SU-DHL-6 (cell line): ENCODE results near the gene ATP5PO.

Source experiments
- H2AFZ ChIP-seq: fragments of 200-600 bp; sonication (generic); 2 replicates; pipeline ENCODE4 v1.6.1; 2014; ENCODE audit warnings: low read depth, mild to moderate bottlenecking, moderate library complexity, mixed read lengths, antibody characterized with exemption, low read length; ENCODE audit not compliant: severe bottlenecking
- H3F3A ChIP-seq: fragments of 200-600 bp; shearing (Covaris generic); 2 replicates; pipeline ENCODE4 v1.6.0; 2016; ENCODE audit warnings: antibody characterized with exemption, mild to moderate bottlenecking; ENCODE audit not compliant: insufficient read depth
- H3K27ac ChIP-seq: fragments of 200-600 bp; sonication (generic); 2 replicates; pipeline ENCODE4 v1.5.1; 2016; ENCODE audit warnings: low read depth, mild to moderate bottlenecking, low read length, moderate library complexity, mixed read lengths
- H3K27me3 ChIP-seq: fragments of 200-600 bp; sonication (generic), shearing (Covaris generic); 2 replicates; pipeline ENCODE4 v1.6.0; 2014; ENCODE audit warnings: mild to moderate bottlenecking, low read length
- H3K36me3 ChIP-seq: fragments of 200-600 bp; sonication (generic); 2 replicates; pipeline ENCODE4 v1.6.1; 2014; ENCODE audit warnings: mild to moderate bottlenecking, low read length, mixed read lengths
- H3K4me2 ChIP-seq: fragments of 300-600, 200-600 bp; shearing (Covaris generic), sonication (generic); 2 replicates; pipeline ENCODE4 v1.6.0; 2014; ENCODE audit warnings: low read length, low read depth, mild to moderate bottlenecking; ENCODE audit not compliant: poor library complexity, severe bottlenecking
- H3K4me3 ChIP-seq: fragments of 200-600 bp; sonication (generic); 2 replicates; pipeline ENCODE4 v1.5.1; 2014; ENCODE audit warnings: antibody characterized with exemption, low read length, mild to moderate bottlenecking, mixed read lengths; ENCODE audit not compliant: insufficient read depth, poor library complexity, severe bottlenecking
- H3K79me2 ChIP-seq: fragments of 200-600 bp; sonication (generic); 2 replicates; pipeline ENCODE4 v1.6.1; 2014; ENCODE audit warnings: mild to moderate bottlenecking, low read length, moderate library complexity; ENCODE audit not compliant: insufficient read depth
- H3K9ac ChIP-seq: fragments of 200-600 bp; sonication (generic); 2 replicates; pipeline ENCODE4 v1.7.0; 2014; ENCODE audit warnings: mild to moderate bottlenecking, low read length
- H3K9me2 ChIP-seq: fragments of 200-600 bp; sonication (generic); replicated peaks from 2 replicates; pipeline ENCODE4 v1.6.1; 2014; ENCODE audit warnings: low read length; ENCODE audit not compliant: insufficient read depth
- H3K9me3 ChIP-seq: fragments of 200-600 bp; sonication (generic); 2 replicates; pipeline ENCODE4 v1.6.1; 2014; ENCODE audit warnings: low read length, mixed read lengths; ENCODE audit not compliant: insufficient read depth
- H4K20me1 ChIP-seq: fragments of 200-600 bp; sonication (generic); 2 replicates; pipeline ENCODE4 v1.6.1; 2014; ENCODE audit warnings: low read depth, mild to moderate bottlenecking, antibody characterized with exemption, low read length, moderate library complexity, mixed read lengths
- EZH2phosphoT487 ChIP-seq: fragments of 200-600 bp; sonication (generic), shearing (Covaris generic); conservative IDR thresholded peaks from 2 replicates; pipeline ENCODE4 v1.6.1; 2018; ENCODE audit warnings: mild to moderate bottlenecking, antibody characterized with exemption, low read length, moderate library complexity, mixed read lengths
- TF ChIP-seq, protein P1 (sequence below): fragments of 200-600 bp; sonication (generic); IDR thresholded peaks from one replicate; pipeline ENCODE4 v1.5.1; 2017; ENCODE audit warnings: antibody characterized with exemption, mild to moderate bottlenecking, low read length, moderate library complexity; ENCODE audit not compliant: insufficient read depth, poor library complexity, severe bottlenecking

The ATP5PO gene

DNA sequence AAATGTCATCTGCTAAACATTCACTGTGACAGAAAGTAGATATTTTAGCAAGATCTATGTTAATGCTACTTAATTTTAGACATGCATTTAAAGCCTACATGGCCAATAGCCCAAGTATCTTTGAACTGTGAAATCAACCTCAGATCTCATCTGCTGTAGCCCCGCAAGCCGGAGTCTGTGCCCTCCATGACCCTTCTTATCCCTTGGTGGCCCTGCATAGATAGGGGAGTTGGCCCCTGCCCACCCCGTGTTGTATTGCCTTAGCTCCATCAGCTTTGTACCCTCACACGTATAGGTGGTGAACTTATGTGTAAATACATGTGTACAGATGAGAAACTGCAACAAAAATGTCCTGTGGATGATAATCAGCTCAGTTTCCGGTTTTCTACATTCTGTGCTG lies 18.5 kb downstream of the ATP5PO start:
- Histone ChIP-seq H3K9ac (no peak overlapping the region), H3K9me3 (no peaks in the 10 kb centered on the region), H3K4me2 (no peak overlapping the region), H3F3A (no peaks in the 10 kb centered on the region; the same call in 1 of the 2 replicates), H3K27ac (no peak overlapping the region), H2AFZ (no peak overlapping the region), H3K27me3 (no peaks in the 10 kb centered on the region), H3K79me2 (no peaks in the 10 kb centered on the region), H3K4me3 (no peak overlapping the region), H4K20me1 (no peaks in the 10 kb centered on the region), H3K36me3 (0 out of 2 replicates have a peak, but pooled peaks cover 2% of the 10 kb centered on the region), H3K9me2 (no peaks in the 10 kb centered on the region)
- TF ChIP-seq, protein P1, sequence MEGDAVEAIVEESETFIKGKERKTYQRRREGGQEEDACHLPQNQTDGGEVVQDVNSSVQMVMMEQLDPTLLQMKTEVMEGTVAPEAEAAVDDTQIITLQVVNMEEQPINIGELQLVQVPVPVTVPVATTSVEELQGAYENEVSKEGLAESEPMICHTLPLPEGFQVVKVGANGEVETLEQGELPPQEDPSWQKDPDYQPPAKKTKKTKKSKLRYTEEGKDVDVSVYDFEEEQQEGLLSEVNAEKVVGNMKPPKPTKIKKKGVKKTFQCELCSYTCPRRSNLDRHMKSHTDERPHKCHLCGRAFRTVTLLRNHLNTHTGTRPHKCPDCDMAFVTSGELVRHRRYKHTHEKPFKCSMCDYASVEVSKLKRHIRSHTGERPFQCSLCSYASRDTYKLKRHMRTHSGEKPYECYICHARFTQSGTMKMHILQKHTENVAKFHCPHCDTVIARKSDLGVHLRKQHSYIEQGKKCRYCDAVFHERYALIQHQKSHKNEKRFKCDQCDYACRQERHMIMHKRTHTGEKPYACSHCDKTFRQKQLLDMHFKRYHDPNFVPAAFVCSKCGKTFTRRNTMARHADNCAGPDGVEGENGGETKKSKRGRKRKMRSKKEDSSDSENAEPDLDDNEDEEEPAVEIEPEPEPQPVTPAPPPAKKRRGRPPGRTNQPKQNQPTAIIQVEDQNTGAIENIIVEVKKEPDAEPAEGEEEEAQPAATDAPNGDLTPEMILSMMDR = no peak
- TF ChIP-seq EZH2phosphoT487 = no peak

DNA sequence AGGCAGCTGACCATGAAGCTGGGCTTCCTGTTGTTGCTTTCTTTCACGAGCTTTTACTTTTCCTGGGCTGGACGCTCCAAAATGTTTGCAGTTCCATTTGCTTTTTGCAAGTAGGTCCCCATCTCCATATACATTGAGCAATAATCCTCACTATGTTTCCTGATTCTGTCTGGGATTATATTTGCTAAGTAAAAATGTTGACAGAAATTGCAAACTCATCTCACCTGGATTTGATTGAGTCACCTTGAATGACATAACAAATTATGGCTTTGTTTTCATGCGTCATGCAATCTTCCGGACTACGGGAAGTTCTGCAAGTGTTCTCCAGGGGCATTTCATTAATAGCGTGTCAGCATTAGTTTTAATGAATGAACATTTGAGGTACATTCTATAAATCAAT lies 18.9 kb downstream of the ATP5PO start:
- Histone ChIP-seq H3K79me2 (no peaks in the 10 kb centered on the region), H3K27ac (no peak overlapping the region), H4K20me1 (no peaks in the 10 kb centered on the region), H3K4me2 (no peak overlapping the region), H3K27me3 (no peaks in the 10 kb centered on the region), H3K4me3 (no peak overlapping the region), H3K9me3 (no peaks in the 10 kb centered on the region), H3K9me2 (no peaks in the 10 kb centered on the region), H3F3A (no peaks in the 10 kb centered on the region; the same call in 1 of the 2 replicates), H3K9ac (no peak overlapping the region), H2AFZ (no peak overlapping the region), H3K36me3 (0 out of 2 replicates have a peak, but pooled peaks cover 2% of the 10 kb centered on the region)
- TF ChIP-seq, protein P1 = no peak
- TF ChIP-seq EZH2phosphoT487 = no peak

DNA sequence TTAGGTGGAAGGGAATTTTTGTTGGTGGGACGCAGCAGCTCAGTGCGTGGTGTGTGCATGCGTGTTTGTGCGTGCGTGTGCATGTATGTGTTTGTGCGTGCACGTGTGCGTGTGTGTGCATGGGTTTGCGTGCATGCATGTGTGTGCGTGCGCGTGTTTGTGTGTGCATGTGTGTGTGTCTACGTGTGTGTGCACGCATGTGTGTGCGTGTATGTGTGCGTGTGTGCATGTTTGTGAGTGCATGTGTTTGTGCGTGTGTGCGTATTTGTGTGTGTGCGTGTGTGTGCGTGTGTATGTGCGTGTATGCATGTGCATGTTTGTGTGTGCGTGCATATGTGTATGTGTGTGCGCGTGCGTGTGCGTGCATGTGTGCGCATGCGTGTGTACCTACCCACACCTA lies 20.2 kb downstream of the ATP5PO start:
- Histone ChIP-seq H3K36me3 (no peaks in the 10 kb centered on the region), H3K79me2 (no peaks in the 10 kb centered on the region), H3K27ac (no peak overlapping the region), H2AFZ (no peak overlapping the region), H3K9ac (no peak overlapping the region), H3K4me2 (no peak overlapping the region), H3K9me2 (no peaks in the 10 kb centered on the region), H3K9me3 (no peaks in the 10 kb centered on the region), H3K4me3 (no peak overlapping the region), H3K27me3 (no peaks in the 10 kb centered on the region), H4K20me1 (no peaks in the 10 kb centered on the region), H3F3A (no peaks in the 10 kb centered on the region; the same call in 1 of the 2 replicates)
- TF ChIP-seq EZH2phosphoT487 = no peak
- TF ChIP-seq, protein P1 = no peak
